B cell (primary cell): ENCODE results near the gene DBX1. TPM values are rescaled to one million over a fixed set of nuclear protein-coding genes. Genes with fewer than 3 reads are reported as not detected.

Experiments used
- ATAC-seq: fragments of 200-7000 bp; cut with Tn5 transposase; one replicate; pipeline ENCODE4 v1.10.0; 2021; ENCODE audit warnings: low read depth, mild to moderate bottlenecking, moderate number of reproducible peaks, moderate library complexity
- CTCF ChIA-PET: fragments of 350-600 bp; sonication (Branson Sonifier 250); formaldehyde crosslinking; loops from one replicate; lab custom pipeline; 2021; ENCODE audit warnings: antibody characterized with exemption, inconsistent platforms; lab: Charles Lee
- POLR2A ChIA-PET: fragments of 350-600 bp; sonication (Branson Sonifier 250); formaldehyde crosslinking; loops from one replicate; lab custom pipeline; 2021; ENCODE audit warnings: antibody characterized with exemption; lab: Charles Lee
- DNase-seq: peaks from one replicate; pipeline ENCODE4 v3.0.0; 2013
- H2AFZ ChIP-seq: 2 replicates; pipeline ENCODE4 v1.6.1; 2012; ENCODE audit warnings: mild to moderate bottlenecking, low read depth, low read length; ENCODE audit not compliant: insufficient read depth, poor library complexity, severe bottlenecking
- H3K27ac ChIP-seq, 2 donors: 1 replicate in 1 of 2; 2 replicates in 1 of 2; pipeline ENCODE4 v1.5.1; 2012 to 2013; ENCODE audit warnings: low read length in 2 of 2, mild to moderate bottlenecking in 2 of 2, moderate library complexity in 1 of 2
- H3K27me3 ChIP-seq, 4 experiments: fragments of 200-600 bp in 1 of 4; sonication (generic) in 1 of 4; replicated peaks in 1 of 4; 1 replicate in 2 of 4; 2 replicates in 2 of 4; pipeline versions ENCODE4 v1.6.1 to v1.7.0; 2013 to 2016; ENCODE audit warnings: low read length in 3 of 4, mild to moderate bottlenecking in 2 of 4, mixed read lengths in 1 of 4, moderate library complexity in 1 of 4; ENCODE audit not compliant: insufficient read depth in 4 of 4, control insufficient read depth in 3 of 4; ENCODE audit errors: control extremely low read depth in 1 of 4
- H3K36me3 ChIP-seq, 2 experiments: replicated peaks in 1 of 2; 1 replicate in 1 of 2; 2 replicates in 1 of 2; pipeline versions ENCODE4 v1.6.1 to v1.7.1; 2013; ENCODE audit warnings: low read length in 1 of 2; ENCODE audit not compliant: insufficient read depth in 2 of 2, control insufficient read depth in 1 of 2; ENCODE audit errors: control extremely low read depth in 1 of 2, extremely low read depth in 1 of 2
- H3K4me1 ChIP-seq, 2 donors: fragments of 200-600 bp in 1 of 2; sonication (generic) in 1 of 2; 1 replicate in 1 of 2; 2 replicates in 1 of 2; pipeline versions ENCODE4 v1.5.1 to v1.6.1; 2013 to 2017; ENCODE audit warnings: low read length in 2 of 2; ENCODE audit not compliant: control insufficient read depth in 2 of 2, insufficient read depth in 2 of 2
- H3K4me2 ChIP-seq: replicated peaks from 2 replicates; pipeline ENCODE3; 2012; ENCODE audit warnings: mild to moderate bottlenecking, low read depth, low read length; ENCODE audit not compliant: poor library complexity, severe bottlenecking
- H3K4me3 ChIP-seq, 5 experiments: fragments of 200-600 bp in 1 of 5; sonication (generic) in 1 of 5; 1 replicate in 3 of 5; 2 replicates in 2 of 5; pipeline versions ENCODE4 v1.5.1 to v1.7.0; 2011 to 2016; ENCODE audit warnings: low read length in 4 of 5, mild to moderate bottlenecking in 4 of 5, low read depth in 2 of 5, control low read depth in 1 of 5, moderate library complexity in 1 of 5; ENCODE audit not compliant: insufficient read depth in 1 of 5; ENCODE audit errors: control extremely low read depth in 1 of 5, extremely low read depth in 1 of 5
- H3K79me2 ChIP-seq: fragments of 200-600 bp; sonication (generic); one replicate; pipeline ENCODE4 v1.6.0; 2016; ENCODE audit warnings: low read length; ENCODE audit not compliant: control insufficient read depth, insufficient read depth
- H3K9ac ChIP-seq: fragments of 200-600 bp; sonication (generic); 2 replicates; pipeline ENCODE4 v1.6.1; 2017; ENCODE audit warnings: mild to moderate bottlenecking, low read length, moderate library complexity
- H3K9me3 ChIP-seq, 3 donors: one replicate each; pipeline versions ENCODE4 v1.6.1 to v1.7.1; 2013; ENCODE audit warnings: low read length in 2 of 3; ENCODE audit not compliant: control insufficient read depth in 2 of 3, insufficient read depth in 1 of 3; ENCODE audit errors: control extremely low read depth in 1 of 3
- H4K20me1 ChIP-seq: 2 replicates; pipeline ENCODE4 v1.6.0; 2012; ENCODE audit warnings: mild to moderate bottlenecking, low read length; ENCODE audit not compliant: insufficient read depth, control insufficient read depth, poor library complexity, severe bottlenecking
- H3K27ac Mint-ChIP-seq: one replicate; pipeline ENCODE4 v1.8.0; 2021; ENCODE audit warnings: mixed read lengths
- H3K27me3 Mint-ChIP-seq: one replicate; pipeline ENCODE4 v1.8.0; 2021; ENCODE audit warnings: mixed read lengths
- H3K4me1 Mint-ChIP-seq: one replicate; pipeline ENCODE4 v1.8.0; 2021; ENCODE audit warnings: mixed read lengths
- H3K4me3 Mint-ChIP-seq: one replicate; pipeline ENCODE4 v1.8.0; 2021; ENCODE audit warnings: mixed read lengths
- H3K9me3 Mint-ChIP-seq: one replicate; pipeline ENCODE4 v1.8.0; 2022; ENCODE audit warnings: mixed read lengths; ENCODE audit not compliant: insufficient read depth
- EZH2 ChIP-seq: IDR thresholded peaks from 2 replicates; pipeline ENCODE4 v1.6.1; 2012; ENCODE audit warnings: borderline replicate concordance, low read depth, mild to moderate bottlenecking, moderate library complexity, low read length; ENCODE audit not compliant: insufficient read depth, poor library complexity, severe bottlenecking
- WGBS: methylation state at CpG from one replicate; pipeline ENCODE4 v1.1.5; 2013; ENCODE audit warnings: missing lambda C conversion rate; ENCODE audit not compliant: insufficient coverage; 5-methylcytosine and 5-hydroxymethylcytosine counted together
- intact Hi-C: fragments of 100-400 bp; cut with micrococcal nuclease; formaldehyde crosslinking; loops from one replicate; pipeline ENCODE4 v1.10.0; 2022
- polyA plus RNA-seq: library from polyadenylated mRNA; depleted of rRNA; stranded (reverse); fragments of >200 nt; gene quantifications from 2 replicates; pipeline ENCODE4 v1.2.3, GENCODE V29; 2012
- total RNA-seq, 2 donors: library from RNA; stranded (reverse); fragments of 120-200 nt in 1 of 2; gene quantifications; 1 replicate in 1 of 2; 2 replicates in 1 of 2; pipeline versions ENCODE4 v1.2.3 to v1.2.4, GENCODE V29; 2013 to 2022
- TF ChIP-seq, protein P1 (sequence below): fragments of 200-600 bp; IDR thresholded peaks from one replicate; pipeline ENCODE4 v1.8.0; 2022; ENCODE audit warnings: antibody characterized with exemption, mild to moderate bottlenecking

Gene DBX1
- total and polyA plus RNA-seq, 2 donors (not counting 1 experiment from before 2014, with no cell fraction given) = not detected

DNA sequence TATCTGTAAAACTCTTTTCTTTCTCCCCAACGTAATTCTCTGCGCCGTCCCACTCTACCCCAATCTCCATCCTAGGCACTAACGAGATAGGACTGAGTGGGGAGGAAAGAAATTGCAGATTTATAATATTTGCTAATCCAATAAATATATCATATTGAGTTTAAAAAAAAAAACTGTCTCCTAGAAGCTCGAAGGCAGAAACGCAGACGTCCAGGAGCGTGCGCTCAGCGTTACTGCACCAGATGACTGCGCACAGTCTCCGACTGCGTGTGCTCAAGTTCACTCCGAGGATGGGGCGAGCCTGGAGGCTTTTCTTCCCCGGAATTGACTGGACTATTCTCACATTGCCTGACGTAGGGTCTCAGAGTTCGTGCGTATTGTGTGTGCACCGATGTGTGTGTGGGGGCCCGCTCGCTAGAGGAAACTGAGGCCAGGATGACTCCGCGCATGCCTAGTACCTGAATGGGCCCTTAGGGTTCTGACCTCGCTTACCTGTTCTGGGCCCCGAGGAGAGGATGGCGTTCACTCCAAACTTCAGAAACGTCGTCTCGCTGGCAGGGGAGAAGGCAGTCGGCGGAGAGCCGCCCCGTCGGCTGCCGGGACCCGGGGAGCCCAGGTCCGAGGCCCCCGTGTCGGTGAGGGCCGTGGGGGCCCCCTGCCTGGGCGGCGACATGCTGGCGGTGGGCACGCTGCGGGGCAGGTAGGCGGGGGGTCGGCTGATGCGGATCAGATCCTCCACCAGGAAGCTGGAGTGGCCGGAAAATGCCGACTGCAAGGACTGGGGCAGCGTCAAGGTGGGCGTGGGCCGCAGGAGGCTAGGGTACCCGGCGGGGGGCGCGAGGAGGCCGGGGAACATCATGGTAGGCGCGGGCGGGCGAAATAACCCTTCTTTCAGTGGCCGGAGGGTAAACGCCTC lies 551 bp downstream of the DBX1 start:
- peaks cover 31% of the 10 kb centered on the region for H3K4me1 Mint-ChIP-seq
- TF ChIP-seq, protein P1, sequence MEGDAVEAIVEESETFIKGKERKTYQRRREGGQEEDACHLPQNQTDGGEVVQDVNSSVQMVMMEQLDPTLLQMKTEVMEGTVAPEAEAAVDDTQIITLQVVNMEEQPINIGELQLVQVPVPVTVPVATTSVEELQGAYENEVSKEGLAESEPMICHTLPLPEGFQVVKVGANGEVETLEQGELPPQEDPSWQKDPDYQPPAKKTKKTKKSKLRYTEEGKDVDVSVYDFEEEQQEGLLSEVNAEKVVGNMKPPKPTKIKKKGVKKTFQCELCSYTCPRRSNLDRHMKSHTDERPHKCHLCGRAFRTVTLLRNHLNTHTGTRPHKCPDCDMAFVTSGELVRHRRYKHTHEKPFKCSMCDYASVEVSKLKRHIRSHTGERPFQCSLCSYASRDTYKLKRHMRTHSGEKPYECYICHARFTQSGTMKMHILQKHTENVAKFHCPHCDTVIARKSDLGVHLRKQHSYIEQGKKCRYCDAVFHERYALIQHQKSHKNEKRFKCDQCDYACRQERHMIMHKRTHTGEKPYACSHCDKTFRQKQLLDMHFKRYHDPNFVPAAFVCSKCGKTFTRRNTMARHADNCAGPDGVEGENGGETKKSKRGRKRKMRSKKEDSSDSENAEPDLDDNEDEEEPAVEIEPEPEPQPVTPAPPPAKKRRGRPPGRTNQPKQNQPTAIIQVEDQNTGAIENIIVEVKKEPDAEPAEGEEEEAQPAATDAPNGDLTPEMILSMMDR = no peak
- no peak for TF ChIP-seq EZH2
- Histone ChIP-seq H2AFZ (no peak overlapping the region), H3K79me2 (no peaks in the 10 kb centered on the region), H3K9me3 (peaks cover 4 to 61% (median 21%) of the 10 kb centered on the region in 3 donors), H3K4me3 (no peak overlapping the region), H3K4me2 (no peak overlapping the region), H3K4me1 (peaks cover 23 to 32% of the 10 kb centered on the region in 2 donors), H4K20me1 (no peaks in the 10 kb centered on the region), H3K27me3 (peaks cover 1 to 96% (median 71%) of the 10 kb centered on the region in 4 experiments), H3K36me3 (no peaks in the 10 kb centered on the region), H3K9ac (no peak overlapping the region), H3K27ac (no peak overlapping the region)
- H3K9me3 Mint-ChIP-seq = peaks cover 3% of the 10 kb centered on the region
- CTCF ChIA-PET = interaction anchor here (1.1 to 1.4 kb wide), 2 partner anchors 27 to 32 kb away, joined by 3 to 4 read pairs; no protein-coding TSS in a partner anchor
- DNase-seq = peak; percentile 12
- POLR2A ChIA-PET = no interaction called here
- WGBS = 18% methylated on average over 61 of the region's 65 CpGs
- no peak overlapping the region for H3K27ac Mint-ChIP-seq
- H3K27me3 Mint-ChIP-seq = peaks cover 79% of the 10 kb centered on the region
- ATAC-seq = no peak
- intact Hi-C loops = no loop called here
- no peak overlapping the region for H3K4me3 Mint-ChIP-seq
